ENCODE data around the gene ARMC8. TPM values are rescaled to one million over a fixed set of nuclear protein-coding genes. Genes with fewer than 3 reads are reported as not detected.

The ARMC8 gene, protein sequence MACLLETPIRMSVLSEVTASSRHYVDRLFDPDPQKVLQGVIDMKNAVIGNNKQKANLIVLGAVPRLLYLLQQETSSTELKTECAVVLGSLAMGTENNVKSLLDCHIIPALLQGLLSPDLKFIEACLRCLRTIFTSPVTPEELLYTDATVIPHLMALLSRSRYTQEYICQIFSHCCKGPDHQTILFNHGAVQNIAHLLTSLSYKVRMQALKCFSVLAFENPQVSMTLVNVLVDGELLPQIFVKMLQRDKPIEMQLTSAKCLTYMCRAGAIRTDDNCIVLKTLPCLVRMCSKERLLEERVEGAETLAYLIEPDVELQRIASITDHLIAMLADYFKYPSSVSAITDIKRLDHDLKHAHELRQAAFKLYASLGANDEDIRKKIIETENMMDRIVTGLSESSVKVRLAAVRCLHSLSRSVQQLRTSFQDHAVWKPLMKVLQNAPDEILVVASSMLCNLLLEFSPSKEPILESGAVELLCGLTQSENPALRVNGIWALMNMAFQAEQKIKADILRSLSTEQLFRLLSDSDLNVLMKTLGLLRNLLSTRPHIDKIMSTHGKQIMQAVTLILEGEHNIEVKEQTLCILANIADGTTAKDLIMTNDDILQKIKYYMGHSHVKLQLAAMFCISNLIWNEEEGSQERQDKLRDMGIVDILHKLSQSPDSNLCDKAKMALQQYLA
- 45.7 and 59.3 TPM in 2 replicates for polyA plus RNA-seq (2011; rRNA removed)
- polyA plus RNA-seq (2012; cell fraction: cytosol; rRNA removed), result 31.1 and 33.0 TPM in 2 replicates
- polyA plus RNA-seq (2012; cell fraction: nucleus; rRNA removed), result 17.5 and 21.7 TPM in 2 replicates
- polyA plus RNA-seq (2017; fragmentation: RNase III; extraction: RNeasy Plus Mini Kit Qiagen cat#74134 plus additional on column Dnase treatment), result 20.2 to 25.6 TPM (median 23.1 TPM) in 3 replicates
- polyA minus RNA-seq (2011; rRNA and poly(A)+ RNA removed), result 123 and 127 TPM in 2 replicates

GRCh38 chr3:138187296-138188012, at the start of gene ARMC8:
Gene ARMC8, plus strand, starts transcription at chr3:138187301. Its CDS starts 254 bp downstream, at chr3:138187555.
- FAIRE-seq (no peak), ATAC-seq (peak; percentile 88 to 93), DNase-seq (ENCODE audit: low read depth in 1 of 2, low spot score in 1 of 2) (peak; percentile 33 to 43)
- peak within 1 kb of the TSS; percentile 93 for H3K4me3 ChIP-seq
- ChIA-PET POLR2A (interaction anchor here (0.6 to 1.5 kb wide), 6 partner anchors 10 to 651 kb away, joined by 3 to 6 read pairs (median 3); partner anchors contain the start of gene DBR1), CTCF (interaction anchor here (0.5 kb wide), 1 partner anchor 697 kb away, joined by 3 read pairs; no protein-coding TSS in a partner anchor)
- WGBS (ENCODE audit: missing lambda C conversion rate), result under 1% methylated on average over 36 of the region's 59 CpGs
- no peaks in the 10 kb centered on the region for H3K9me3 ChIP-seq
- H3K27ac ChIP-seq, result peak within 1 kb of the TSS; percentile 96 to 97
- H3K4me1 ChIP-seq, result peaks cover 13% of the 10 kb centered on the region
- H3K4me2 ChIP-seq, result peak within 1 kb of the TSS; percentile 87
- TF ChIP-seq ESRRA (IDR thresholded peaks at IDR 0.05; ENCODE audit: borderline replicate concordance, low read length), result no peak
- TF ChIP-seq GATA3 (IDR thresholded peaks at IDR 0.05; ENCODE audit: borderline replicate concordance), result no peak
- no peak for TF ChIP-seq MYC (IDR thresholded peaks at IDR 0.05; ENCODE audit: borderline replicate concordance, low read length)
- TF ChIP-seq JUNB (IDR thresholded peaks at IDR 0.05), result no peak
- no peak for TF ChIP-seq FOXS1 (CRISPR knock-in tag; IDR thresholded peaks at IDR 0.05)
- TF ChIP-seq RCOR1 (IDR thresholded peaks at IDR 0.05; ENCODE audit: low read depth, low read length), result no peak
- TF ChIP-seq ELK1 (IDR thresholded peaks at IDR 0.05; ENCODE audit: low read depth, low read length), result no peak
- TF ChIP-seq, protein P1, sequence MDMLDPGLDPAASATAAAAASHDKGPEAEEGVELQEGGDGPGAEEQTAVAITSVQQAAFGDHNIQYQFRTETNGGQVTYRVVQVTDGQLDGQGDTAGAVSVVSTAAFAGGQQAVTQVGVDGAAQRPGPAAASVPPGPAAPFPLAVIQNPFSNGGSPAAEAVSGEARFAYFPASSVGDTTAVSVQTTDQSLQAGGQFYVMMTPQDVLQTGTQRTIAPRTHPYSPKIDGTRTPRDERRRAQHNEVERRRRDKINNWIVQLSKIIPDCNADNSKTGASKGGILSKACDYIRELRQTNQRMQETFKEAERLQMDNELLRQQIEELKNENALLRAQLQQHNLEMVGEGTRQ (IDR thresholded peaks at IDR 0.05), result no peak
- TF ChIP-seq POLR2A (IDR thresholded peaks at IDR 0.05; ENCODE audit: low read length), result 0 out of 2 replicates have a peak, but pooled peaks have one; percentile 36
- no peak for TF ChIP-seq EHMT2 (IDR thresholded peaks at IDR 0.05; ENCODE audit: low read depth)
- TF ChIP-seq HEYL (CRISPR knock-in tag; IDR thresholded peaks at IDR 0.05), result no peak
- no peak for TF ChIP-seq ZNF302 (CRISPR knock-in tag; IDR thresholded peaks at IDR 0.05)
- no peak for TF ChIP-seq MAZ (IDR thresholded peaks at IDR 0.05; ENCODE audit: borderline replicate concordance, low read depth, low read length)
- no peak for TF ChIP-seq NR3C1 (IDR thresholded peaks at IDR 0.05)
- TF ChIP-seq, protein P2, sequence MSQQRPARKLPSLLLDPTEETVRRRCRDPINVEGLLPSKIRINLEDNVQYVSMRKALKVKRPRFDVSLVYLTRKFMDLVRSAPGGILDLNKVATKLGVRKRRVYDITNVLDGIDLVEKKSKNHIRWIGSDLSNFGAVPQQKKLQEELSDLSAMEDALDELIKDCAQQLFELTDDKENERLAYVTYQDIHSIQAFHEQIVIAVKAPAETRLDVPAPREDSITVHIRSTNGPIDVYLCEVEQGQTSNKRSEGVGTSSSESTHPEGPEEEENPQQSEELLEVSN (IDR thresholded peaks at IDR 0.05; ENCODE audit: borderline replicate concordance, low read depth), result peak; percentile 39; the same call in 1 of the 2 replicates
- no peak for TF ChIP-seq CEBPB (IDR thresholded peaks at IDR 0.05)
- TF ChIP-seq, protein P3, sequence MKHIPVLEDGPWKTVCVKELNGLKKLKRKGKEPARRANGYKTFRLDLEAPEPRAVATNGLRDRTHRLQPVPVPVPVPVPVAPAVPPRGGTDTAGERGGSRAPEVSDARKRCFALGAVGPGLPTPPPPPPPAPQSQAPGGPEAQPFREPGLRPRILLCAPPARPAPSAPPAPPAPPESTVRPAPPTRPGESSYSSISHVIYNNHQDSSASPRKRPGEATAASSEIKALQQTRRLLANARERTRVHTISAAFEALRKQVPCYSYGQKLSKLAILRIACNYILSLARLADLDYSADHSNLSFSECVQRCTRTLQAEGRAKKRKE (CRISPR knock-in tag; IDR thresholded peaks at IDR 0.05; ENCODE audit: low read depth), result no peak
- peak; percentile 64; the same call in 1 of the 2 replicates for TF ChIP-seq PHF8 (IDR thresholded peaks at IDR 0.05; ENCODE audit: borderline replicate concordance, low read depth)
- TF ChIP-seq FOSL2 (IDR thresholded peaks at IDR 0.05), result no peak
- no peak for TF ChIP-seq FOSL2 (CRISPR knock-in tag; IDR thresholded peaks at IDR 0.05)
- TF ChIP-seq HOXB5 (CRISPR knock-in tag; IDR thresholded peaks at IDR 0.05), result no peak
- TF ChIP-seq RAD21 (conservative IDR thresholded peaks at IDR 0.05 in 1 of 2, IDR thresholded peaks at IDR 0.05 in 1 of 2), result no peak
- no peak for TF ChIP-seq RARB (CRISPR knock-in tag; IDR thresholded peaks at IDR 0.05)
- TF ChIP-seq POLR2AphosphoS2 (conservative IDR thresholded peaks at IDR 0.05; ENCODE audit: low read length), result no peak
- TF ChIP-seq SMC3 (IDR thresholded peaks at IDR 0.05), result no peak
- TF ChIP-seq HMGXB4 (CRISPR knock-in tag; IDR thresholded peaks at IDR 0.05; ENCODE audit: borderline replicate concordance), result peak; percentile 64; the same call in 1 of the 2 replicates
- TF ChIP-seq CHD2 (IDR thresholded peaks at IDR 0.05; ENCODE audit: low read length, partially characterized antibody), result no peak
- no peak for TF ChIP-seq CBX8 (IDR thresholded peaks at IDR 0.05)
- no peak for TF ChIP-seq NFE2L2 (conservative IDR thresholded peaks at IDR 0.05; ENCODE audit: low read length)
- TF ChIP-seq CHD4 (IDR thresholded peaks at IDR 0.05; ENCODE audit: borderline replicate concordance), result no peak
- peak; percentile 78 for TF ChIP-seq KDM5A (IDR thresholded peaks at IDR 0.05)
- no peak for TF ChIP-seq ZFP36 (IDR thresholded peaks at IDR 0.05; ENCODE audit: borderline replicate concordance, partially characterized antibody)
- TF ChIP-seq ZC3H11A (IDR thresholded peaks at IDR 0.05), result no peak
- TF ChIP-seq SREBF2 (IDR thresholded peaks at IDR 0.05), result no peak
